Measurements from ENCODE around the gene SOX1. TPM values are rescaled to one million over a fixed set of nuclear protein-coding genes. Genes with fewer than 3 reads are reported as not detected.

SOX1 gene
- total RNA-seq, 5 donors from 2014 or later (not counting 1 experiment from before 2014, with no cell fraction given): not detected

DNA sequence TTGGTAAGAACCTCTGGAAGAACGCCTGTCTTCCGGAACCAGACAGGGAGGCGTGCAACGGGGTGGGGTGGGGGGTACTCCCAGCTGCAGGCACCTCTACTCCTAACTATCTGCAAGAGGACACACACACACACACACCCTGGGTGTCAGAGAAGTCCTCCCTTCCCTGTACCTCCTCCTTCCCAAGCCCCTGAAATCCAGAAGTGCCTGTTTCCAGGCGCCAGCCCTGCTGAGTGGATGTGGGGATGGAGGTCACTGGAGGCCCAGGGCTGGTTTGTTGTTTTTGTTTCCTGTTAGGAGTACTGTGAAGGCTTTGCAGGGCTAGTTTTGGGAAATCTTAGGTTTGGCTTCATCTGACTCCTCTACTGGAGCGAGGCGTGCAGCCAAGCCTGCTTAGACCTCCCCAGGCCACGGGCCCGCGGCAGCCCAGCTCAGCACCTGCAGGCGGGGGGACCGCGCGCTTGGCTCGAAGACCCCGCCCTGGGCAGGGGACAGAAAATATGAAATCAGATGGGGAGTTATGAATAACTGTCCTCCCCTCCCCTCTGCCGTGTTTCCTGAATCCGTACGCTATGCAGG is 36.4 kb downstream of the SOX1 start:
- ATAC-seq (replicated peaks in 1 of 4) (no peak), DNase-seq (no peak)
- peaks cover 29 to 57% of the 10 kb centered on the region in 2 experiments for H3K27me3 ChIP-seq (replicated peaks in 1 of 2; ENCODE audit: control insufficient read depth in 2 of 2, extremely low read depth in 1 of 2, insufficient read depth in 2 of 2, low read length in 1 of 2)
- H3K36me3 ChIP-seq (ENCODE audit: control insufficient read depth in 2 of 2, extremely low read depth in 1 of 2, insufficient read depth in 1 of 2, low read length in 1 of 2): no peaks in the 10 kb centered on the region
- POLR2A ChIA-PET: no interaction called here
- no CpG with 5 or more reads among the region's 19 CpGs for WGBS (ENCODE audit: insufficient coverage)
- H3K9me3 ChIP-seq: no peaks in the 10 kb centered on the region
- no peak overlapping the region for H3K27ac Mint-ChIP-seq
- H3K4me3 ChIP-seq (ENCODE audit: control insufficient read depth in 1 of 2, extremely low read depth in 1 of 2, low read length in 1 of 2): no peak overlapping the region
- no peaks in the 10 kb centered on the region for H3K9me3 Mint-ChIP-seq
- H3K27ac ChIP-seq (ENCODE audit: low read length): no peak overlapping the region
- H3K27me3 Mint-ChIP-seq: peaks cover 50 to 59% of the 10 kb centered on the region in 2 donors
- CTCF ChIA-PET: no interaction called here
- H3K4me1 Mint-ChIP-seq: peaks cover 0 to 5% (median 0%) of the 10 kb centered on the region in 3 donors
- no peaks in the 10 kb centered on the region for H3K4me1 ChIP-seq (ENCODE audit: control insufficient read depth in 1 of 2, extremely low read depth in 1 of 2, insufficient read depth in 2 of 2, low read length in 2 of 2)
- no peak overlapping the region for H3K4me3 Mint-ChIP-seq
- no peaks in the 10 kb centered on the region for H3K36me3 Mint-ChIP-seq

- ATAC-seq (replicated peaks in 1 of 4) (no peak), DNase-seq (no peak)
- ChIA-PET CTCF (no interaction called here), POLR2A (no interaction called here)
- Histone ChIP-seq H3K4me1 (ENCODE audit: control insufficient read depth in 1 of 2, extremely low read depth in 1 of 2, insufficient read depth in 2 of 2, low read length in 2 of 2) (no peaks in the 10 kb centered on the region), H3K27me3 (replicated peaks in 1 of 2; ENCODE audit: control insufficient read depth in 2 of 2, extremely low read depth in 1 of 2, insufficient read depth in 2 of 2, low read length in 1 of 2) (peaks cover 27 to 59% of the 10 kb centered on the region in 2 experiments), H3K9me3 (no peaks in the 10 kb centered on the region), H3K4me3 (ENCODE audit: control insufficient read depth in 1 of 2, extremely low read depth in 1 of 2, low read length in 1 of 2) (no peak overlapping the region), H3K36me3 (ENCODE audit: control insufficient read depth in 2 of 2, extremely low read depth in 1 of 2, insufficient read depth in 1 of 2, low read length in 1 of 2) (no peaks in the 10 kb centered on the region), H3K27ac (ENCODE audit: low read length) (no peak overlapping the region)
- Mint-ChIP-seq H3K4me3 (no peak overlapping the region), H3K36me3 (no peaks in the 10 kb centered on the region), H3K4me1 (peaks cover 0 to 5% (median 0%) of the 10 kb centered on the region in 3 donors), H3K9me3 (no peaks in the 10 kb centered on the region), H3K27me3 (peaks cover 52 to 64% of the 10 kb centered on the region in 2 donors), H3K27ac (no peak overlapping the region)
- 9% methylated on average over 74 of the region's 76 CpGs for WGBS (ENCODE audit: insufficient coverage)
Observed at GRCh38 chr13:112103961-112104880, 37.3 kb downstream of the SOX1 start.

DNA sequence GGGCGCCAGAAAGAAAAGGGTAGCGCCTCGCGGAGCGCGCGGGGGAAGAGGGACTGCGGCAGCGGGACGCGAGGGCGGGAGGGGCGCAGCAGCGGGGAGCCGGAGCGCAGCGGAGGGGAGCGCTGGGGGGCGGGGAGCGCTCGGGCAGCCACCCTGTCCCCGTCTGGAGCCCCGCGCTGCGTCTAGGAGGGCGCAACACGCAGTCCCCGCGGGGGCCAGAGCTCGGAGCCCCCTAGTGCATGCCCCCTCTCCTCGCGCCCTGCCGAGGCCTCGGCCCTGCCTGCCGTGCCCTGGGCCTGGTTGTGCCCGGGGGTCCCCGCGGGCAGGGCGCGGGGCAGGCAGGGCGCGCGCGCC is 37.9 kb downstream of the SOX1 start:
- Histone ChIP-seq H3K27ac (ENCODE audit: low read length) (no peak overlapping the region), H3K27me3 (replicated peaks in 1 of 2; ENCODE audit: control insufficient read depth in 2 of 2, extremely low read depth in 1 of 2, insufficient read depth in 2 of 2, low read length in 1 of 2) (peaks cover 29 to 59% of the 10 kb centered on the region in 2 experiments), H3K36me3 (ENCODE audit: control insufficient read depth in 2 of 2, extremely low read depth in 1 of 2, insufficient read depth in 1 of 2, low read length in 1 of 2) (no peaks in the 10 kb centered on the region), H3K9me3 (no peaks in the 10 kb centered on the region), H3K4me3 (ENCODE audit: control insufficient read depth in 1 of 2, extremely low read depth in 1 of 2, low read length in 1 of 2) (no peak overlapping the region), H3K4me1 (ENCODE audit: control insufficient read depth in 1 of 2, extremely low read depth in 1 of 2, insufficient read depth in 2 of 2, low read length in 2 of 2) (no peaks in the 10 kb centered on the region)
- no peaks in the 10 kb centered on the region for H3K36me3 Mint-ChIP-seq
- H3K9me3 Mint-ChIP-seq: no peaks in the 10 kb centered on the region
- no peak for ATAC-seq (replicated peaks in 1 of 4)
- ChIA-PET CTCF (no interaction called here), POLR2A (no interaction called here)
- H3K27ac Mint-ChIP-seq: no peak overlapping the region
- DNase-seq: no peak
- H3K27me3 Mint-ChIP-seq: peaks cover 56 to 67% of the 10 kb centered on the region in 2 donors
- H3K4me3 Mint-ChIP-seq: no peak overlapping the region
- WGBS (ENCODE audit: insufficient coverage): 7% methylated on average over 35 of the region's 44 CpGs
- peaks cover 0 to 5% (median 0%) of the 10 kb centered on the region in 3 donors for H3K4me1 Mint-ChIP-seq

DNA sequence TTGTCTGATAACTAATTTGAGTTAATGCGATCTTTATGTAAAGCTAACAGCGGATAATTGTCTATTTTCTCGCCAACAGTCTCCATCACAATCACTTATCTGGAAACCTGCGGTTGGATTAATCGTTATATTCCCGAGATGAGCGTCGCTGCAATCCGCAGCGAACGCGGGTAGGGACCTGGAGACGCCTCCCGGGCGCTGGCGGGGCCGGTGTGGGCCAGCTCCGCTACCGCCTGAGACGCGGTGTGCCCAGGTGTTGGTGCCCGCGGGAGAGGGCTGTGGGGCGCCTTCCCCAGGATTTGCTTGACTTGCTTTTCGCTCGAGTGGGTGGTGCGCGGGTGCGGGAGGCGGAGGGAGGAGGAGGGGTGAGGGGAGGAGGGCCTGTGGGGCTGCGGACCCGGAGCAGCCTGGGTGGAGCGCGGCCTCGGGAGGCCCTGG is 38.3 kb downstream of the SOX1 start:
- CTCF ChIA-PET: no interaction called here
- POLR2A ChIA-PET: no interaction called here
- Mint-ChIP-seq H3K27ac (no peak overlapping the region), H3K4me1 (peaks cover 0 to 5% (median 0%) of the 10 kb centered on the region in 3 donors), H3K27me3 (peaks cover 58 to 68% of the 10 kb centered on the region in 2 donors), H3K36me3 (no peaks in the 10 kb centered on the region), H3K9me3 (no peaks in the 10 kb centered on the region), H3K4me3 (no peak overlapping the region)
- H3K9me3 ChIP-seq: no peaks in the 10 kb centered on the region
- WGBS (ENCODE audit: insufficient coverage): 15% methylated on average over 31 of the region's 35 CpGs
- peaks cover 30 to 59% of the 10 kb centered on the region in 2 experiments for H3K27me3 ChIP-seq (replicated peaks in 1 of 2; ENCODE audit: control insufficient read depth in 2 of 2, extremely low read depth in 1 of 2, insufficient read depth in 2 of 2, low read length in 1 of 2)
- H3K4me1 ChIP-seq (ENCODE audit: control insufficient read depth in 1 of 2, extremely low read depth in 1 of 2, insufficient read depth in 2 of 2, low read length in 2 of 2): no peaks in the 10 kb centered on the region
- no peak overlapping the region for H3K4me3 ChIP-seq (ENCODE audit: control insufficient read depth in 1 of 2, extremely low read depth in 1 of 2, low read length in 1 of 2)
- H3K27ac ChIP-seq (ENCODE audit: low read length): no peak overlapping the region
- DNase-seq (no peak), ATAC-seq (replicated peaks in 1 of 4) (no peak)
- no peaks in the 10 kb centered on the region for H3K36me3 ChIP-seq (ENCODE audit: control insufficient read depth in 2 of 2, extremely low read depth in 1 of 2, insufficient read depth in 1 of 2, low read length in 1 of 2)

DNA sequence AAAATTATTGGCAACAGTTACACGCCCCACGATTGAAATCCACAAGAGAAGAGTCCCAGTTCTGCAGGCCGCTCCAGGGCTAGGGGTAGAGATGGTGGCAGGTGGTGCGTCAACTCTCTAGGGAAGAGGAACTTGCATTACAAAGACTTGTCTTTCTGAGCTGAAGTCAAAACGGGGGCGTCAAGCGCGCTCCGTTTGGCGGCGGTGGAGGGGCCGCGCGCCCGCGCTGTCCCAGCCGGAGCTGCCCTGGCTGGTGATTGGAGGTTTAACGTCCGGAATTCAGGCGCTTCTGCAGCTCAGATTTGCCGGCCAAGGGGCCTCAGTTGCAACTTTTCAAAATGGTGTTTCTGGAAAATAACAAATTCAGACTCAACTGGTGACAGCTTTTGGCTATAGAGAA is 38.9 kb downstream of the SOX1 start:
- POLR2A ChIA-PET: no interaction called here
- CTCF ChIA-PET: interaction anchor here in 1 of 2 donors (0.6 kb wide), 1 partner anchor 527 kb away, joined by 4 read pairs; no protein-coding TSS in a partner anchor
- DNase-seq (no peak), ATAC-seq (replicated peaks in 1 of 4) (no peak)
- Histone ChIP-seq H3K4me1 (ENCODE audit: control insufficient read depth in 1 of 2, extremely low read depth in 1 of 2, insufficient read depth in 2 of 2, low read length in 2 of 2) (no peaks in the 10 kb centered on the region), H3K9me3 (no peaks in the 10 kb centered on the region), H3K36me3 (ENCODE audit: control insufficient read depth in 2 of 2, extremely low read depth in 1 of 2, insufficient read depth in 1 of 2, low read length in 1 of 2) (no peaks in the 10 kb centered on the region), H3K27ac (ENCODE audit: low read length) (no peak overlapping the region), H3K27me3 (replicated peaks in 1 of 2; ENCODE audit: control insufficient read depth in 2 of 2, extremely low read depth in 1 of 2, insufficient read depth in 2 of 2, low read length in 1 of 2) (peaks cover 30 to 59% of the 10 kb centered on the region in 2 experiments), H3K4me3 (ENCODE audit: control insufficient read depth in 1 of 2, extremely low read depth in 1 of 2, low read length in 1 of 2) (no peak overlapping the region)
- peaks cover 0 to 5% (median 0%) of the 10 kb centered on the region in 3 donors for H3K4me1 Mint-ChIP-seq
- H3K27me3 Mint-ChIP-seq: peaks cover 55 to 64% of the 10 kb centered on the region in 2 donors
- H3K36me3 Mint-ChIP-seq: no peaks in the 10 kb centered on the region
- no peak overlapping the region for H3K4me3 Mint-ChIP-seq
- 15% methylated on average over 19 of the region's 21 CpGs for WGBS (ENCODE audit: insufficient coverage)
- H3K9me3 Mint-ChIP-seq: no peaks in the 10 kb centered on the region
- H3K27ac Mint-ChIP-seq: no peak overlapping the region

- Histone ChIP-seq H3K4me3 (ENCODE audit: control insufficient read depth in 1 of 2, extremely low read depth in 1 of 2, low read length in 1 of 2) (no peak overlapping the region), H3K4me1 (ENCODE audit: control insufficient read depth in 1 of 2, extremely low read depth in 1 of 2, insufficient read depth in 2 of 2, low read length in 2 of 2) (no peaks in the 10 kb centered on the region), H3K27me3 (replicated peaks in 1 of 2; ENCODE audit: control insufficient read depth in 2 of 2, extremely low read depth in 1 of 2, insufficient read depth in 2 of 2, low read length in 1 of 2) (peaks cover 26 to 59% of the 10 kb centered on the region in 2 experiments), H3K36me3 (ENCODE audit: control insufficient read depth in 2 of 2, extremely low read depth in 1 of 2, insufficient read depth in 1 of 2, low read length in 1 of 2) (no peaks in the 10 kb centered on the region), H3K9me3 (no peaks in the 10 kb centered on the region), H3K27ac (ENCODE audit: low read length) (no peak overlapping the region)
- ATAC-seq (replicated peaks in 1 of 4) (no peak), DNase-seq (no peak)
- ChIA-PET POLR2A (no interaction called here), CTCF (no interaction called here)
- Mint-ChIP-seq H3K36me3 (no peaks in the 10 kb centered on the region), H3K4me1 (peaks cover 0 to 5% (median 0%) of the 10 kb centered on the region in 3 donors), H3K27ac (no peak overlapping the region), H3K4me3 (no peak overlapping the region), H3K9me3 (no peaks in the 10 kb centered on the region), H3K27me3 (peaks cover 55 to 62% of the 10 kb centered on the region in 2 donors)
- WGBS (ENCODE audit: insufficient coverage): 12% methylated on average over 27 of the region's 36 CpGs
Observed at GRCh38 chr13:112106478-112107141, 39.7 kb downstream of the SOX1 start.

Data from T-cell (primary cell).